Left lung (tissue), 10 donors: Measurements from ENCODE around the gene DMRT1. TPM values are rescaled to one million over a fixed set of nuclear protein-coding genes. Genes with fewer than 3 reads are reported as not detected.

Experiments
- ATAC-seq: fragments of 200-7000 bp; cut with Tn5 transposase; one replicate; pipeline ENCODE4 v1.9.1; 2020; ENCODE audit warnings: moderate library complexity
- DNase-seq, 4 donors: peaks; one replicate each; pipeline ENCODE4 v3.0.0-alpha.2; 2013 to 2020
- H3K27ac ChIP-seq, 2 donors: fragments of 200-600 bp; sonication (generic) in 1 of 2; one replicate each; pipeline versions ENCODE4 v1.5.0 to v1.8.0; 2020 to 2021
- H3K27me3 ChIP-seq, 2 donors: fragments of 200-600 bp; sonication (generic) in 1 of 2; one replicate each; pipeline versions ENCODE4 v1.5.0 to v1.8.0; 2020 to 2021
- H3K36me3 ChIP-seq, 2 donors: fragments of 200-600 bp; sonication (generic) in 1 of 2; one replicate each; pipeline versions ENCODE4 v1.5.0 to v1.8.0; 2020 to 2021
- H3K4me1 ChIP-seq, 2 donors: fragments of 200-600 bp; one replicate each; pipeline ENCODE4 v1.8.0; 2021
- H3K4me3 ChIP-seq, 2 donors: fragments of 200-600 bp; sonication (generic) in 1 of 2; one replicate each; pipeline versions ENCODE4 v1.5.0 to v1.8.0; 2020 to 2021; ENCODE audit warnings: mild to moderate bottlenecking in 1 of 2
- H3K9me3 ChIP-seq, 2 donors: fragments of 200-600 bp; sonication (generic) in 1 of 2; one replicate each; pipeline versions ENCODE4 v1.5.0 to v1.8.0; 2020 to 2021
- intact Hi-C, 2 donors: fragments of 100-400 bp; cut with DNase I; formaldehyde crosslinking; loops; one replicate each; pipeline versions ENCODE4 v1.11.2 to v1.14.2; 2022
- polyA plus RNA-seq, 6 donors: library from polyadenylated mRNA; unstranded; fragments of 120-200 nt; gene quantifications; one replicate each; pipeline ENCODE4 v1.2.1, GENCODE V29; 2013; ENCODE audit not compliant: insufficient read length in 6 of 6
- total RNA-seq, 2 donors: library from RNA; stranded (reverse); fragmentation: NEBNext Ultra II Directional; extraction: Animal tissue kit (Norgen Biotek cat#: 25700); gene quantifications; one replicate each; pipeline ENCODE4 v1.2.1, GENCODE V29; 2021
- TF ChIP-seq, protein P1 (sequence below), 2 donors: fragments of 200-600 bp; sonication (generic) in 1 of 2; IDR thresholded peaks; one replicate each; pipeline versions ENCODE4 v1.5.0 to v1.8.0; 2021; ENCODE audit warnings: antibody characterized with exemption in 2 of 2
- donor health status: DM: no; HTN: yes; CAD: no.
- donor health status: DM: no; HTN: no; CAD: no.

DMRT1 gene
- total and polyA plus RNA-seq, 8 donors: 0.09 TPM; not detected in 7

DNA sequence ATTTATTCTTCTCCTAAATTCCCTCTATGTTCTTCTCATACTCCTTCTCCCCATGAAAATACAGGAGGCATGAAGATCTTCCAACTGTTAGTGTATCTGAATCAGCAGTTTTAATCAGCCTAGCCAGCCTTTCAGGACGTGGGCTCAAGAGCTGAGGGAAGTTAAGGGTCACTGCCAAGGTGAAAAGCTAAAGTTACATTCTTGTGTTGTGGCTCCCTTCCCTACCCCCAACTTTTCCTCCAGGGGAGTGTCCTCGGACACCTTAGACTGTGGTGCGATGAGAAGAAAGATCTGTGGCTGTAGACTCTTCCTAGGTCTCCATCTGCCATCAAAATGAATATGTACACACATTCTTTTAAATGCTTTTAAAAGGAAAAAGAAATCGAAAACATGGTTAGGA, 139.1 kb downstream of the DMRT1 start:
- peaks cover 0 to 12% of the 10 kb centered on the region in 2 donors for H3K4me1 ChIP-seq
- no peak overlapping the region for H3K27ac ChIP-seq
- DNase-seq (no peak), ATAC-seq (no peak)
- H3K9me3 ChIP-seq: no peaks in the 10 kb centered on the region
- TF ChIP-seq, protein P1, sequence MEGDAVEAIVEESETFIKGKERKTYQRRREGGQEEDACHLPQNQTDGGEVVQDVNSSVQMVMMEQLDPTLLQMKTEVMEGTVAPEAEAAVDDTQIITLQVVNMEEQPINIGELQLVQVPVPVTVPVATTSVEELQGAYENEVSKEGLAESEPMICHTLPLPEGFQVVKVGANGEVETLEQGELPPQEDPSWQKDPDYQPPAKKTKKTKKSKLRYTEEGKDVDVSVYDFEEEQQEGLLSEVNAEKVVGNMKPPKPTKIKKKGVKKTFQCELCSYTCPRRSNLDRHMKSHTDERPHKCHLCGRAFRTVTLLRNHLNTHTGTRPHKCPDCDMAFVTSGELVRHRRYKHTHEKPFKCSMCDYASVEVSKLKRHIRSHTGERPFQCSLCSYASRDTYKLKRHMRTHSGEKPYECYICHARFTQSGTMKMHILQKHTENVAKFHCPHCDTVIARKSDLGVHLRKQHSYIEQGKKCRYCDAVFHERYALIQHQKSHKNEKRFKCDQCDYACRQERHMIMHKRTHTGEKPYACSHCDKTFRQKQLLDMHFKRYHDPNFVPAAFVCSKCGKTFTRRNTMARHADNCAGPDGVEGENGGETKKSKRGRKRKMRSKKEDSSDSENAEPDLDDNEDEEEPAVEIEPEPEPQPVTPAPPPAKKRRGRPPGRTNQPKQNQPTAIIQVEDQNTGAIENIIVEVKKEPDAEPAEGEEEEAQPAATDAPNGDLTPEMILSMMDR (IDR thresholded peaks at IDR 0.05): no peak
- H3K4me3 ChIP-seq: no peak overlapping the region
- no peaks in the 10 kb centered on the region for H3K36me3 ChIP-seq
- intact Hi-C loops: no loop called here
- peaks cover 95 to 100% of the 10 kb centered on the region in 2 donors for H3K27me3 ChIP-seq

DNA sequence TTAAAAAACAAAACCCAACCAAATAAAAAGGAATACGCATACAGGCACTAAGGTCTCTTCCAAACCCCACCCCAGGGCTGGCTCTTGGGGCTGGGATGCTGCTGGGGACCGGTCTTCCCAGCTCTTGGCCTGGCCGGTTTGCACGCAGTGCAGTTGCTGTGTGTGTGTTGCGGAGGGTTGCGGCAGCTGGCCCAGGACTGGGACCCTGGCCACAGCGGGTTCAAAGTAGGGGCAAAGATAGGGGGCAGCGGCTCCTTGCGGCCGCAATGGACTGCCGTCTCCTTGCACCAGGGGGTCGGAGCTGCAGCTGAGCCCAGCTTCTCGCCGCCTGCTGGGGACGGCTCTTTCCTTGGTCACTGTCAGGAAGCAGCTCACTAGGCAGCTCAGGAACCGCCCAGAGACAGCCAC, 140.0 kb downstream of the DMRT1 start:
- TF ChIP-seq, protein P1 (IDR thresholded peaks at IDR 0.05): no peak
- intact Hi-C loops: no loop called here
- DNase-seq (no peak), ATAC-seq (no peak)
- H3K27me3 ChIP-seq: peaks cover 90 to 100% of the 10 kb centered on the region in 2 donors
- peaks cover 0 to 6% of the 10 kb centered on the region in 2 donors for H3K4me1 ChIP-seq
- no peaks in the 10 kb centered on the region for H3K36me3 ChIP-seq
- no peak overlapping the region for H3K27ac ChIP-seq
- H3K9me3 ChIP-seq: no peaks in the 10 kb centered on the region
- no peak overlapping the region for H3K4me3 ChIP-seq

DNA sequence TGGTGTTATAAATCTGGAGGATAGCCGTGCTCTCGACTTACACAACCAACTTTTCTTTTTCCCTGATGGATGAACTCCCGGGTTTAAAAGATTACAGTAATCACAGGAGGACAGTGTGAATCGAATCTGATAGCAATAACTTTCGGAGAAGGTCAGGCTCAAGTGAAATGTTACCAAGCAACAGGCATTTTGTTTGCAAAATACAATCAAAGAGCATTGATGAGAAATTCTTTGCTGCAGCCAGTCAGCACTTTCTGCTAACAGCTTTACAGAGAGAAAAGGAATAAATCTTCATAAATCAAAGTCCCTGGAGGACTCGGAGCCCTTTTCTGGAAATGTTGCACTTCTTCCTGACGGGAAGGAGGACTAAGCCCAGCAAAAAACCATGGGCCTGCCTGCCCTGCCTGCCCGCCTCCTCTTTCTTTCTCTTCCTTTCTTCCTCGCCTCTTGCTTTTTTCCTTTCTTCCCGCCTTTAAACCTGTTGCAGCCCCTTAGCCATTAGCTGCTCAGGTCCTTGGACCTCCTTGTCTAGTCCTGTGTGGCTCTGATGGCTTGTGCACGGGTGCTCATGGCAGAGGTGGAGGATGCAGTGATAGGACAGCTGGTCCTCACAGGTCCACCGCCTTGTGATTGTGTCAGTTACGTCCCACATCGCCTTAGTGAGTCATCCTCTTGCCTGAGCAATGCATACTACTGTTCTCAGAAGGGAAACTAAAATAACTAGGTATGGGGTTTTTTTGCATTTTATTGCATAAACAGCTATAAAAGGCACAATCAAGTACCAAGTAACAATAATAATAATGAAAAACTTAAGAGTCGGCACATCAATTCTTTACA, 141.1 kb downstream of the DMRT1 start:
- H3K4me1 ChIP-seq: no peaks in the 10 kb centered on the region
- no peaks in the 10 kb centered on the region for H3K9me3 ChIP-seq
- DNase-seq: no peak
- no peak for ATAC-seq
- H3K27me3 ChIP-seq: peaks cover 79 to 100% of the 10 kb centered on the region in 2 donors
- TF ChIP-seq, protein P1 (IDR thresholded peaks at IDR 0.05): no peak
- intact Hi-C loops: no loop called here
- no peak overlapping the region for H3K4me3 ChIP-seq
- H3K36me3 ChIP-seq: no peaks in the 10 kb centered on the region
- H3K27ac ChIP-seq: no peak overlapping the region

DNA sequence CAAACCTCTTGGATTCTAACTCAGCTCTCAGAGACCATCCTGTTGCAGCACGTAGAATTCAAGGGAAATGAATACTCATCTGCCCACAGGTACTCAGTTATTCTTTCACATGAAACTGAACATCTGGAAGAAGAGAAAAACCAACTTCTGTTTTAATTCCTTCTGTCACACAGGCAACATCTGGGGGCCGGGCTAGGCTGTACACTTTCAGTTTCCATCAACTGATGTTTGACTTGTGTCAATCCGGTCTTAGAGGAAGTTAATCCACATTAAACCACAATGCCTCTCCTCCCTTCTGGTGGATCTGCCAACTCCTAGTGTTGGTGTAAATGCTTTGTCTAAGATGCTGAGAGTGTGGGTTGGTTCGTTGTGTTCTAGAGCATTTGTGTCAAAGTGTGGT, 152.5 kb downstream of the DMRT1 start:
- peaks cover 0 to 5% of the 10 kb centered on the region in 2 donors for H3K9me3 ChIP-seq
- intact Hi-C loops: no loop called here
- no peaks in the 10 kb centered on the region for H3K36me3 ChIP-seq
- peaks cover 7 to 32% of the 10 kb centered on the region in 2 donors for H3K27me3 ChIP-seq
- ATAC-seq: no peak
- no peaks in the 10 kb centered on the region for H3K4me1 ChIP-seq
- no peak overlapping the region for H3K27ac ChIP-seq
- TF ChIP-seq, protein P1 (IDR thresholded peaks at IDR 0.05): no peak
- no peak for DNase-seq
- H3K4me3 ChIP-seq: no peak overlapping the region

DNA sequence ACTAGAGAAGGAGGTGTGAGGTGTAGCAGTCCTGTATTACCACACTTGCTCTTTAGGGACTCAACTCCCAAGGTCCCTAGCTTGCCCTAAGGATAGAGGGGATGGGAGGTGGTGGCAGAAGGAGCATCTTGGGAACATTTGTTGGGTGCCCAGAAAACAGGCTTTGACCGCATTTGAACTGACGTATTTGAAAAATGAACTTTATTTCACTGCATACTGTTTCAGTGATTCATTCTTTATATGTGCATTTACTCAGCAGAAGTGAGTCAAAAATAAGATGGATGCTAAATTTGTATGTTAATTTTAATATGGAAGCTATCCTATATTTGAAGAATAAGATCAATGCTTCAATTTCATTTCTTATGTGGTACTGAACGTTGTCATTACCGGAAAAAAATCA, 153.7 kb downstream of the DMRT1 start:
- intact Hi-C loops: no loop called here
- H3K9me3 ChIP-seq: peaks cover 0 to 5% of the 10 kb centered on the region in 2 donors
- H3K27ac ChIP-seq: no peak overlapping the region
- H3K36me3 ChIP-seq: no peaks in the 10 kb centered on the region
- DNase-seq (no peak), ATAC-seq (no peak)
- H3K27me3 ChIP-seq: peaks cover 7 to 20% of the 10 kb centered on the region in 2 donors
- TF ChIP-seq, protein P1 (IDR thresholded peaks at IDR 0.05): no peak
- H3K4me1 ChIP-seq: no peaks in the 10 kb centered on the region
- no peak overlapping the region for H3K4me3 ChIP-seq
